ENCODE measurements around the gene MED12L. TPM values are rescaled to one million over a fixed set of nuclear protein-coding genes. Genes with fewer than 3 reads are reported as not detected.

The MED12L gene
- polyA plus RNA-seq, 1 donor from 2014 or later, result 28.5 TPM

DNA sequence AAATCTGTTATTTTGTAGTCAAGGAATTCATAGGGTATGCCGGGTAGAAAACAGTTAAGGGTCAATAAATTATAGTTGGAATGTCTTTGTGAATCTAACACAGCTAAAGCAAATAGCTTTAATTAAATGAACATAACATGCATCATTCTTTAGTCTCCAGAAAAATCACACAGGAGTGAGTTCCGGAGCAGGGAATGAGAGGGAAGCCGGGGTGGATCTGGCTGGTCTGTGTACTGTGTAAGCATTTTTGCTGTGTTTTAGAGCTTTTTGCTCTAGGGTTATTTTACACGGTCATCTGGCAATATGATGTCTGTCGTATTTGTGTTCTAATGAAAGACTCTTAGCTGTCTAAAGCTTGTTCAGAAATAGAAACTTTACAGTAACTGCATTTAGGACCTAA, 57.5 kb downstream of the MED12L start:
- Histone ChIP-seq H3K79me2 (replicated peaks; ENCODE audit: insufficient read depth, low read length) (no peaks in the 10 kb centered on the region), H3K9me2 (ENCODE audit: insufficient read depth, low read length) (no peaks in the 10 kb centered on the region), H3K36me3 (ENCODE audit: insufficient read depth, low read length) (peaks cover 6% of the 10 kb centered on the region), H3K27me3 (ENCODE audit: insufficient read depth, low read depth, low read length) (no peaks in the 10 kb centered on the region), H3F3A (ENCODE audit: insufficient read depth, low read length, poor library complexity, severe bottlenecking) (no peaks in the 10 kb centered on the region), H3K9me3 (ENCODE audit: low read length) (no peaks in the 10 kb centered on the region), H4K20me1 (ENCODE audit: insufficient read depth) (peaks cover 4% of the 10 kb centered on the region), H2AFZ (ENCODE audit: low read depth, low read length) (no peak overlapping the region), H3K9ac (ENCODE audit: low read length) (no peak overlapping the region), H3K27ac (ENCODE audit: low read length) (no peak overlapping the region), H3K4me2 (ENCODE audit: low read length) (no peak overlapping the region), H3K4me3 (ENCODE audit: low read length) (no peak overlapping the region)
- TF ChIP-seq TAF1 (IDR thresholded peaks at IDR 0.05; ENCODE audit: low read depth) (no peak), SMC3 (conservative IDR thresholded peaks at IDR 0.05; ENCODE audit: poor library complexity) (no peak), RAD21 (conservative IDR thresholded peaks at IDR 0.05) (no peak), MXI1 (conservative IDR thresholded peaks at IDR 0.05; ENCODE audit: poor library complexity, severe bottlenecking) (no peak)

DNA sequence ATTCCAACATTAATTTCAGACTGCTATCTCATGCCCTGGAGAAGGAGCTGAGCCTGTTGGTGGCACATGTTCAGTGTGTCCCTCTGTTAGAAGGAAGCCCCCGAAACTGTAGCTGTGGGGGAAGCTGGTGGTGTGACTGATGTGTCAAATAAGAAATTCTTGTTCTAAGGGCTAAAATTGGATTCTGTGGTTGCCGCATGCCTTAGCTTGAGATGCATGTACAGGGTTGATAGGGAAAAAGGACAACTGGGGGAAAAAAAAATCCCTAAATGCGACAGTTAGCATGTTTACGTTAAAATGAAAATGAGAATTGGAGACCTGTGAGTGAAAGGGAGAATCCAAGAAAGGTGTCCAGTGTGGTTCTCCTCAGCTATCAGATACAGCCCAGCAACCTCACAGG, 58.6 kb downstream of the MED12L start:
- peaks cover 4% of the 10 kb centered on the region for H4K20me1 ChIP-seq (ENCODE audit: insufficient read depth)

More for the DNA sequence above, 58.6 kb downstream of the MED12L start:
- H3K27ac ChIP-seq (ENCODE audit: low read length), result no peak overlapping the region
- H3K9me2 ChIP-seq (ENCODE audit: insufficient read depth, low read length), result no peaks in the 10 kb centered on the region
- H3K4me2 ChIP-seq (ENCODE audit: low read length), result no peak overlapping the region
- no peak overlapping the region for H3K9ac ChIP-seq (ENCODE audit: low read length)
- no peaks in the 10 kb centered on the region for H3F3A ChIP-seq (ENCODE audit: insufficient read depth, low read length, poor library complexity, severe bottlenecking)
- H3K4me3 ChIP-seq (ENCODE audit: low read length), result no peak overlapping the region
- no peaks in the 10 kb centered on the region for H3K9me3 ChIP-seq (ENCODE audit: low read length)
- no peak for TF ChIP-seq TAF1 (IDR thresholded peaks at IDR 0.05; ENCODE audit: low read depth)
- no peak for TF ChIP-seq SMC3 (conservative IDR thresholded peaks at IDR 0.05; ENCODE audit: poor library complexity)
- TF ChIP-seq MXI1 (conservative IDR thresholded peaks at IDR 0.05; ENCODE audit: poor library complexity, severe bottlenecking), result no peak
- no peak for TF ChIP-seq EZH2 (IDR thresholded peaks at IDR 0.05; ENCODE audit: borderline replicate concordance, insufficient read depth, low read length, poor library complexity, severe bottlenecking)
- no peak for TF ChIP-seq REST (IDR thresholded peaks at IDR 0.05; ENCODE audit: borderline replicate concordance)
- TF ChIP-seq RAD21 (conservative IDR thresholded peaks at IDR 0.05), result no peak
- no peak for TF ChIP-seq EP300 (conservative IDR thresholded peaks at IDR 0.05; ENCODE audit: poor library complexity, severe bottlenecking)
- no peak for TF ChIP-seq CTCF (IDR thresholded peaks at IDR 0.05; ENCODE audit: poor library complexity, severe bottlenecking)
- no peak for TF ChIP-seq POLR2AphosphoS5 (IDR thresholded peaks at IDR 0.05)
- H2AFZ ChIP-seq (ENCODE audit: low read depth, low read length), result no peak overlapping the region
- no peaks in the 10 kb centered on the region for H3K79me2 ChIP-seq (replicated peaks; ENCODE audit: insufficient read depth, low read length)
- peaks cover 6% of the 10 kb centered on the region for H3K36me3 ChIP-seq (ENCODE audit: insufficient read depth, low read length)
- no peaks in the 10 kb centered on the region for H3K27me3 ChIP-seq (ENCODE audit: insufficient read depth, low read depth, low read length)
